IPS DF 19.7 (cell line): ENCODE data around the gene RAB3B.
"Not testable (repeated sequence)": the region's sequence is repeated elsewhere in the genome, so short reads cannot be mapped to it uniquely, and the experiment has no call there.

Experiments used
- DNase-seq: peaks from one replicate; pipeline ENCODE4 v3.0.0-alpha.2; 2013; ENCODE audit warnings: low read depth, low spot score

The RAB3B gene

DNA sequence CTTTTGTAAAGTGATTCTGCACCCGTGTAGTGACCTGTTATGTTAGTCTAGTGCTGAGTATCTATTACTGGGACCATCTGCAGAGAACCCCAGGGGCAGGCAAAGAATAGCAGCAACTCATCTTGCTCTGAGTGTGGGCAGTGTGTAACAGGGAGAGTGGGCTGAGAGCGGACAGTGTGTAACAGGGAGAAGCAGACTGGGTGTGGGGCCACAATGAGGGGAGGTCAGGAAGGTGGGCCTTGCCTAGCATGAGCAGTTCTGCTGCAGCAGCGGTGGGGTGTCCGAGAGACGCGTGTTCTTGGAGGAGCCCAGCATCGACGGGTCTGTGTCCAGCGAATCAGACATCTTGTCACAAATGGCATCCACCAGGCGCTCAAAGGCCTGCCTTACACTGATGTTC, 70.8 kb downstream of the RAB3B start:
- DNase-seq, result no peak

DNA sequence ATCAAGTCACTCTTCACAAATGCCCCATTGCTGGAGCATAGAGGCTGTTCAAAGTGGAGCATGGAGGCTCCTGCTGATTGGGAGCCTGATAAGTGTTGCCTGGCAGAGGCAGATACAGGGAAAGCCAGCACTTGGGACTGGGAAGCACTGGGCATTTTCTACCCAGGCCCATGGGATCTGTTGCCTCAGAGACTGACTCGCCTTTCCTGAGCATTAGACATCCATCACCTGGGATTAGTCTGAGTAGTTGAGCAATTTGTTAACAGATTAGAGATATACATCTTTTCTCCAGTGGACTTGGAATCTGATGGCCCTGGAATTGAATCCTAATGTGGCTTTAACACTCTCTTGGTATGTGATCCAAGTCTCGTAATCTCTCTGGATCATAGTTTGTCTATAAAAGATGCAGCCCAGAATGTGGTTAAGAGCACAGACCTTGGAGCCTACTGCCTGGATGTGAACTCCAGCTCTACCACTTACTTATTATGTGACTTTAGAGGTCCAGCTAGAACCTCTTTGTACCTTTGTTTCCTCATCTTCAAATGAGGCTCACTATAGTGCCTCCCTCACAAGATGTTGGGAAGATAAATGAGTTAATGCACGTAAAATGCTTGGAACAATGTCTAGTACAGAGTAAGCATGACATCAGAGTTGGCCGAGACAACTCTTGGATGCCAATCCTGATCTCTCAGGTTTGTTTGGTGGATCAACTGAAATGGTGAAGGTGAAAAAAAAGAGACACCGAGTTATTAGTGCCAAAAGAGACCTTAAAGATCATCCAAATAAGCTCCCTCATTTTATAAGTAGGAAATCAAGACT, 73.7 kb downstream of the RAB3B start:
- no peak for DNase-seq

DNA sequence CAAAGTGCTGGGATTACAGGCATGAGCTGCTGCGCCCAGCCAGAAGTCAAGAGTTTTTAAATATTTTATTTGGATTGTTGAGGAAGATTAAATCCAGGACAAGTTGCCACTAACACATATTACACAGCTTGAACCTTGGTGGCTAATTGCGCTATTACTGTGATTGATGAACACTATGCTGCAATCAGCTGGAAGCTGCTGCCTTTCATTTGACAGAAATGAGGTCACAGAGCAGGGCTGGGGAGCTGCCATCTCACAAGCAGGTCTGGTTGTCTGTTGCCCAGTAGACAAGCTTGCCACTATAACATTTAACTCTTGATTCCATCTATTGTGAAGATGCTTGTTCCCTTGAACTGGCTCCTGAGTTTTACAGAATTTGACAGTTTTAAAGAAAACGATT, 74.5 kb downstream of the RAB3B start:
- no peak for DNase-seq

DNA sequence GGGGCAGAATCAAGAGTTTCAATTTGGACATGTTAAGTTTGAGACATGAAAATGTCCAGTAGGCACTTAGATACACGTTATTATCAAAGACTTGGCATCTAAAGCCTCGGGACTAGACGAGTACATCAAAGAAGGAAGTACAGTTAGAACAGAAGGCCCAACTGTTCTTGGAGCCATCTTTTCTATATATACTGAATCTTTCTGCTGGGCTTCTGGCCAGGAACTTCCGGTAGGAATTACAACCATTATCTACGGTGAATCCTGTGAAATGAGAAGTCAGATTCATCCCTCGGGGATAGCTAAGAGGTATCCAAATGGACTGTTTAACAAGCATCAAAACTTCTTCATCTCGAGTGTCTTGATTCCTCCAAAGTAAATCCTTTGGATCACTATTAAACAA, 77.6 kb downstream of the RAB3B start:
- no peak for DNase-seq

GRCh38 chr1:51910221-51911000, 80.1 kb downstream of the RAB3B start:
- no peak for DNase-seq

DNA sequence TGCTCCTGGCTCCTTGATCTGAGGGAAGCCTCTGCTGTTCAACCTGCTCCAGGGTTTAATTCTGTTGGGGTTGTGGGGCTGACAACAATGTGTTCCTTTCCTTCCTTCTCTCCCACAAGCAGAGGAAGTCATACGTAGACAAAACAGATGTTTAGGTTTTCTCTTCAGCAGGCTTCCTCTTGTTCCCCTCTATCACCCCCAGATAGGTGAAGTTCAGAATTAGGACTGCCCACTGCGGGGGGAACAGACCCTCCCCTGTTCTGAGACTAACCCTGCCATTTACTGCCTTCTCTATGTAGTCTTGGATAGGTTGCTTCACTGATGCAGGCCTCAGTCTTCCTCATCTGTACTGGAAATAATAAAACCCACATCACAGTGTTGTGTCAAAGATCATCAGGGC, 82.0 kb downstream of the RAB3B start:
- no peak for DNase-seq

GRCh38 chr1:51907079-51907702, 83.3 kb downstream of the RAB3B start:
- no peak for DNase-seq

DNA sequence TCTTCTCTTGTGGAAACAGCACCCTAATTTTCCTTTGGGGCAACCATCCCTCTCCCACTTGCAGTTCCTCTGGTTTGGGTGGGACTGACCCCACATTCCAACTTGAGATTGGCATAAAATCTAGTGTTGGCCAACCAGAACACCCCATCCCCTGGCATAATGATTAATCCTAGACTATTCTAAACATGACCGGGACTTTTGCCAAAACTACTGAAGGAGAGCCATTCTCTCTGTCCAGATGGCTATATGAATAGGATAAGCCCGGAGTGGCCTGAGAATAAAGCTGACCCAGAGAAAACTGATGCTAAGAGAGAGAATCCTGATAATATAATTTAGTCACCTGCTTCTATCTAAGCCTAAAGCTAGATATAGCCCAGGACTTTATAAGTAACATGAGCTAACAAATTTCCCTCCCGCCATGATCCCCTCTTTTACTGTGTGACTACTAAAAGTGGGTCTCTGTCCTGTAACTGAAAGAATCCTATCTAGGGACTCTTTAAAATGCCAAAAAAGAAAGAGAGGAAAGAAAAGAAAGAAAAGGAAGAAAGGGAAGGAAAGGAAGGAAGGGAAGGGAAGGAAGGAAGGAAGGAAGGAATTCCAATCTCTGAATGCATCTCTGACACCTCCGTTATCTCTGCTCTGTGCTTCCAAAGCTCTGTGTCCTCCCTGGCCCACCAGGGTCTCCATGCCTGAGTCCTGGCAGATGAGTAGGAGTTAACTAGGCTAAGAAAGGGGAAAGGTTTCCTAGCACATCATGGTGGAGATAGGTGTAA, 84.0 kb downstream of the RAB3B start:
- no peak for DNase-seq

DNA sequence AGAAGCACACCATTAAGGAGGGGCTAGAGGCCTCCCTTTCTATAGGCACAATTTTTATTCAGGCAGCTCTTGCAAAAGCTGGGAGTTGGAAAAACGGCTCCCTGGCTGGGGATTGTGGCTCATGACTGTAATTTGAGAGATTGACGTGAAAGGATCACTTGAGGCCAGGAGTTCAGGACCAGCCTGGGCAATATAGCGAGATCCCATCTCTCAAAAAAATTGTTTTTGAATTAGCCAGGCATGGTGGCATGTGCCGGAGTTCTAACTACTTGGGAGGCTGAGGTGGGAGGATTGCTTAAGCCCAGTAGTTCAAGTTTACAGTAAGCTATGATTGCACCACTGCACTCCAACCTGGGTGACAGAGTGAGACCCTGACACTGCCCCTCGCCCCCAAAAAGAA, 88.0 kb downstream of the RAB3B start:
- DNase-seq, result no peak

DNA sequence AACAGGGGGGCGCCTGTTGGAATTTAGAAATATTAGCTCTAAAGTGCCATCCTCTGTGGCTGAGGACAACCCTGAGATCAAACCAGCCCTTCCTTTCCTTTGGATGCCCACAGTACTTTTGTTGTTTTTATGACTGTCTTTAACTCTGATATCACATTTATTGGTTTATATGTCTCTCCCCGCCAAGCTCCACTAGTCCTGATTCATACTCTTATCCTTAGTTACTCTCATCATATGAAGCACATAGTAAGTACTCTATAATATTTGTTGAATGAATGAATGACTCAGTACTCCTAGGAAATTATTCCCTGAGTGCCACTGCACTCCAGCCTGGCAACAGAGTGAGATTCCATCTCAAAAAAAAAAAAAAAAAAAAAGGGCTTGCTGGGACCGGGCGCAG, 89.3 kb downstream of the RAB3B start:
- no peak for DNase-seq

GRCh38 chr1:51899022-51899421, 91.5 kb downstream of the RAB3B start:
- no peak for DNase-seq

- DNase-seq, result no peak
These were observed 92.3 kb downstream of the RAB3B start for GRCh38 chr1:51898090-51898734.

DNA sequence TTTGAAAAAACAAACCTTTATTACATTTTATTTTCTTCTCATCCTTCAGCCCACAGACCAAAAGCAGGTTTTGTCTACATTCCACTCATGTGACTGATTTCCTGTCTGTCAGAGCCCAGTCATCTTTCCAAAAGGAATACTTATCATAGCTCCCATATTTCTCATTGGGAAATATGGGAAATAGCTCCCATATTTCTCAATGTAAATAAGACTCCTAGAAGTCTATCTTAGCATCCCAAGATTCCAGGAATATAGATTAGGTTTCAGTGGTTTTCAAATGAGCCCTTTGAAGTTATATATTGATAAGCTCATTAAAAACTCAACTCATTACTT, 92.8 kb downstream of the RAB3B start:
- DNase-seq, result no peak

- DNase-seq, result not testable (repeated sequence)
These were observed 95.8 kb downstream of the RAB3B start for GRCh38 chr1:51894748-51895147.

DNA sequence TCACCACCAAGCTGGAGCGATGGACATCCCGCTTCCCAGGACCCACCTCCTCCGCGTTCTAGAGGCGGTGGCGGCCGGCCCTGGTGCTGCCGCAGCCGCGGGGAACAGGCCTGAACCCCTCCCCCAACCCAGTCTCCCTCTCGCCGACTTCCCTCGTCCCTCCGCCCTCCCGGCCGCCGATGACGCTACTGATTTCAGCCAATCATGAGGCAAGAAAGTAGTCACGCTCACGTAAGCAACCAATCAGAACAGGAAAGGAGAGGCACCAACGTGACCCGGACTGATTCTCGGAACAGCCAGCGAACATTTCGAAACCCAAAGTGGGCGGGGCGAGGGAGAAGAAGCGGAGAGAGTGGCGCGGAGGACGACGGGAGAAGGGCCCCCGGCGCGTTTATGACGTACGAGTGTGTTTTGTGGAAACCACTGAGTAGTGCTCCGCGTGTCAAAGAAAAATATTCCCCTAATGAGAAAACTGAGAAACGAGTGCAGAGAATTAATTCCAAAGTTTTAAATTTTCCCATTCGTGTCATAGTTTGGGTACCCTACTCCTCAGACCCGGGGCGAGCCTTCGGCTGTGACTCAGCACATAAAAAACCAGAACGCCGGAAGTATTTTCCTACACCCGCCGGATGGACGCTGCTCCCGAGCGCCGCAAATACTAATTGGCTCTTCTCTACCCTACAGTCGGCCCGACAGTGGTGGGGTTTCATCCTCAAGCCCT, 111.7 kb downstream of the RAB3B start, which contains the start of gene NRDC:
TSS of gene NRDC (minus strand) at position 112 of the 721 bp plus-strand sequence. CDS start 112 bp downstream, outside the sequence.
- peak; percentile 99 for DNase-seq

DNA sequence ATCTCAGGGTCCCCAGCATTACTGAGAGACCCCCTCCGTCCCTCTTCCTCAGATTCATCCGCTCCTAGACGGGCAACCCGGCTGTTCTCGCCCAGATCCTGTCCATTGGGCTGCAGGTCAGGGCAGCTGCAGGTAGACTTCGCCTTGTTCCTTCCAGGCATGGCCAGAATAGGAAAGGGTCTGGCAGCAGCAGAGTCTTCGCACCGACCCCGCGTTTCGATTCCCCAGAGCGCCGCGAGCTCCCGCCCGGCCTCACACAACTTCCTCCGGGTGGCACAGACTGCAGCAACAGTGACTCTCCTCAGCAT, 112.2 kb downstream of the RAB3B start:
- DNase-seq, result no peak

- no peak for DNase-seq
These were observed 112.8 kb downstream of the RAB3B start for GRCh38 chr1:51877434-51878307.

DNA sequence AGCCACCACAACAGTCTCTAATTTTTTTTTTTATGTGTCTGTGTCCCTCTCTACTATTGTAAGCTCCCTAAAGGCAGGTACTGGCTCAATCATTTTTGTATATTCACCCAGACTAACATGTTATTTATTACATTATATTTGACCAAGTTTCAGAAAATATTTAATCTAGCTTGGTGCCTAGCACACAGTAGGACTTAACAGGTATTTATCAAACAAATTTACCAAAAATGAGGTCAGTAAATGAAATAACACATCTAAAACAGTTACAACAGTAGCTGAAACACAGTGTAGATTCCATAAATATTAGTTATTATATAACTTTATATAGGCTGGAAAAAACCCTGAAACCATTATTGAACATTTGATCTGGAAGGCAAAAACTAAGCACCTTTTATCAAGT, 114.7 kb downstream of the RAB3B start:
- no peak for DNase-seq

DNA sequence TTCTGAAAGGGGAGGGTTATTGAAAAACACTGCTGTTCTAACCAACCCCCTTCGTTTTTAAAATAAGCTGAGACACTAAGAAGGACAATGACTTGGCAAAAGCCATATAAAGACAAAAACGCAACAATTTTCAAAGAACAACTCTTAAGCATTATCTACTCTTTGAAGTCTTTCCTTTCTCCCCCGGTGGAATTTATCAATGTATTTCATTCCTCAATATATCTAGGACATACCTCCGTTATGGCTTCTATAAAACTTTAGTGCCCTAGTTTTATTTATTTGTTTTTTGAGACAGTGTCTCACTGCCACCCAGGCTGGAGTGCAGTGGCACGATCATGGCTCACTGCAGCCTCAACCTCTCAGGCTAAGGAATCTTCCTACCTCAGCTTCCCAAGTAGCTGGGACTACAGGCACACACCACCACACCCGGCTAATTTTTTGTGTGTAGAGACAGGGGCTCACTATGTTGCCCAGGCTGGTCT, 115.2 kb downstream of the RAB3B start:
- no peak for DNase-seq

GRCh38 chr1:51873270-51873669, 117.2 kb downstream of the RAB3B start:
- DNase-seq, result not testable (repeated sequence)
